ENCODE results near the gene PNMA8C.
A peak's percentile ranks its signal among the peaks of the same experiment; 100 is the strongest.

The PNMA8C gene

GRCh38 chr19:46411925-46412649 is 16.6 kb downstream of the PNMA8C start:
- H3K36me3 ChIP-seq (ENCODE audit: control insufficient read depth, insufficient read depth, low read length): peaks cover 16% of the 10 kb centered on the region
- peak overlapping the region; percentile 68 for H3K4me3 ChIP-seq (ENCODE audit: extremely low read depth, insufficient read depth, low read length, poor library complexity, severe bottlenecking)
- H3K9me3 ChIP-seq (ENCODE audit: control insufficient read depth, low read length): peaks cover 4% of the 10 kb centered on the region
- peaks cover 19% of the 10 kb centered on the region for H3K4me1 ChIP-seq (ENCODE audit: control insufficient read depth, insufficient read depth, low read length, poor library complexity, severe bottlenecking)
- no peak overlapping the region for H3K27ac ChIP-seq (ENCODE audit: low read depth, low read length, severe bottlenecking)
- 15 to 17% methylated on average over 41 to 53 of the region's 54 CpGs for WGBS, 2 experiments (ENCODE audit: insufficient coverage in 2 of 2)

GRCh38 chr19:46411088-46411924 is 17.4 kb downstream of the PNMA8C start:
- Histone ChIP-seq H3K4me1 (ENCODE audit: control insufficient read depth, insufficient read depth, low read length, poor library complexity, severe bottlenecking) (peaks cover 22% of the 10 kb centered on the region), H3K27ac (ENCODE audit: low read depth, low read length, severe bottlenecking) (no peak overlapping the region), H3K36me3 (ENCODE audit: control insufficient read depth, insufficient read depth, low read length) (peaks cover 16% of the 10 kb centered on the region), H3K9me3 (ENCODE audit: control insufficient read depth, low read length) (peaks cover 4% of the 10 kb centered on the region), H3K4me3 (ENCODE audit: extremely low read depth, insufficient read depth, low read length, poor library complexity, severe bottlenecking) (peak overlapping the region; percentile 68)
- 94 to 95% methylated on average over 12 to 13 of the region's 13 CpGs for WGBS, 2 experiments (ENCODE audit: insufficient coverage in 2 of 2)

- Histone ChIP-seq H3K4me3 (ENCODE audit: extremely low read depth, insufficient read depth, low read length, poor library complexity, severe bottlenecking) (no peak overlapping the region), H3K27ac (ENCODE audit: low read depth, low read length, severe bottlenecking) (no peak overlapping the region), H3K9me3 (ENCODE audit: control insufficient read depth, low read length) (peaks cover 4% of the 10 kb centered on the region), H3K36me3 (ENCODE audit: control insufficient read depth, insufficient read depth, low read length) (peaks cover 16% of the 10 kb centered on the region), H3K4me1 (ENCODE audit: control insufficient read depth, insufficient read depth, low read length, poor library complexity, severe bottlenecking) (peaks cover 22% of the 10 kb centered on the region)
- 91 to 96% methylated on average over 9 to 13 of the region's 13 CpGs for WGBS, 2 experiments (ENCODE audit: insufficient coverage in 2 of 2)
Observed at GRCh38 chr19:46410205-46411087, 18.3 kb downstream of the PNMA8C start.

GRCh38 chr19:46409191-46409590 is 19.5 kb downstream of the PNMA8C start:
- 44 to 63% methylated on average over 1 to 3 of the region's 3 CpGs for WGBS, 2 experiments (ENCODE audit: insufficient coverage in 2 of 2)
- Histone ChIP-seq H3K4me1 (ENCODE audit: control insufficient read depth, insufficient read depth, low read length, poor library complexity, severe bottlenecking) (peaks cover 27% of the 10 kb centered on the region), H3K36me3 (ENCODE audit: control insufficient read depth, insufficient read depth, low read length) (peaks cover 16% of the 10 kb centered on the region), H3K27ac (ENCODE audit: low read depth, low read length, severe bottlenecking) (peak overlapping the region; percentile 36), H3K9me3 (ENCODE audit: control insufficient read depth, low read length) (no peaks in the 10 kb centered on the region), H3K4me3 (ENCODE audit: extremely low read depth, insufficient read depth, low read length, poor library complexity, severe bottlenecking) (no peak overlapping the region)

- Histone ChIP-seq H3K36me3 (ENCODE audit: control insufficient read depth, insufficient read depth, low read length) (peaks cover 16% of the 10 kb centered on the region), H3K27ac (ENCODE audit: low read depth, low read length, severe bottlenecking) (peak overlapping the region; percentile 75), H3K4me1 (ENCODE audit: control insufficient read depth, insufficient read depth, low read length, poor library complexity, severe bottlenecking) (peaks cover 26% of the 10 kb centered on the region), H3K9me3 (ENCODE audit: control insufficient read depth, low read length) (no peaks in the 10 kb centered on the region), H3K4me3 (ENCODE audit: extremely low read depth, insufficient read depth, low read length, poor library complexity, severe bottlenecking) (no peak overlapping the region)
- WGBS, 2 experiments (ENCODE audit: insufficient coverage in 2 of 2): 9 to 19% methylated on average over 8 to 10 of the region's 11 CpGs
Observed at GRCh38 chr19:46408664-46409039, 20.1 kb downstream of the PNMA8C start.

- H3K36me3 ChIP-seq (ENCODE audit: control insufficient read depth, insufficient read depth, low read length): peaks cover 16% of the 10 kb centered on the region
- peak overlapping the region; percentile 75 for H3K27ac ChIP-seq (ENCODE audit: low read depth, low read length, severe bottlenecking)
- H3K9me3 ChIP-seq (ENCODE audit: control insufficient read depth, low read length): no peaks in the 10 kb centered on the region
- WGBS, 2 experiments (ENCODE audit: insufficient coverage in 2 of 2): 57 to 71% methylated on average over 15 to 21 of the region's 23 CpGs
- H3K4me3 ChIP-seq (ENCODE audit: extremely low read depth, insufficient read depth, low read length, poor library complexity, severe bottlenecking): no peak overlapping the region
- H3K4me1 ChIP-seq (ENCODE audit: control insufficient read depth, insufficient read depth, low read length, poor library complexity, severe bottlenecking): peaks cover 28% of the 10 kb centered on the region
Observed at GRCh38 chr19:46407856-46408663, 20.7 kb downstream of the PNMA8C start.

- H3K36me3 ChIP-seq (ENCODE audit: control insufficient read depth, insufficient read depth, low read length): peaks cover 16% of the 10 kb centered on the region
- H3K9me3 ChIP-seq (ENCODE audit: control insufficient read depth, low read length): no peaks in the 10 kb centered on the region
- WGBS, 2 experiments (ENCODE audit: insufficient coverage in 2 of 2): 35 to 41% methylated on average over 6 of the region's 6 CpGs
- H3K27ac ChIP-seq (ENCODE audit: low read depth, low read length, severe bottlenecking): no peak overlapping the region
- no peak overlapping the region for H3K4me3 ChIP-seq (ENCODE audit: extremely low read depth, insufficient read depth, low read length, poor library complexity, severe bottlenecking)
- H3K4me1 ChIP-seq (ENCODE audit: control insufficient read depth, insufficient read depth, low read length, poor library complexity, severe bottlenecking): peaks cover 28% of the 10 kb centered on the region
Observed at GRCh38 chr19:46406976-46407375, 21.8 kb downstream of the PNMA8C start.

- Histone ChIP-seq H3K27ac (ENCODE audit: low read depth, low read length, severe bottlenecking) (no peak overlapping the region), H3K4me3 (ENCODE audit: extremely low read depth, insufficient read depth, low read length, poor library complexity, severe bottlenecking) (peak overlapping the region; percentile 15), H3K4me1 (ENCODE audit: control insufficient read depth, insufficient read depth, low read length, poor library complexity, severe bottlenecking) (peaks cover 25% of the 10 kb centered on the region), H3K9me3 (ENCODE audit: control insufficient read depth, low read length) (no peaks in the 10 kb centered on the region), H3K36me3 (ENCODE audit: control insufficient read depth, insufficient read depth, low read length) (no peaks in the 10 kb centered on the region)
- 55 to 63% methylated on average over 24 to 31 of the region's 41 CpGs for WGBS, 2 experiments (ENCODE audit: insufficient coverage in 2 of 2)
Observed at GRCh38 chr19:46404753-46405468, 23.8 kb downstream of the PNMA8C start.

GRCh38 chr19:46404055-46404752 is 24.5 kb downstream of the PNMA8C start:
- Histone ChIP-seq H3K36me3 (ENCODE audit: control insufficient read depth, insufficient read depth, low read length) (no peaks in the 10 kb centered on the region), H3K4me3 (ENCODE audit: extremely low read depth, insufficient read depth, low read length, poor library complexity, severe bottlenecking) (peak overlapping the region; percentile 15), H3K4me1 (ENCODE audit: control insufficient read depth, insufficient read depth, low read length, poor library complexity, severe bottlenecking) (peaks cover 18% of the 10 kb centered on the region), H3K9me3 (ENCODE audit: control insufficient read depth, low read length) (no peaks in the 10 kb centered on the region), H3K27ac (ENCODE audit: low read depth, low read length, severe bottlenecking) (no peak overlapping the region)
- WGBS, 2 experiments (ENCODE audit: insufficient coverage in 2 of 2): 9 to 15% methylated on average over 35 to 36 of the region's 36 CpGs

Measured in mesodermal cell (in vitro differentiated cells).